ENCODE results near the gene UNC13A. TPM values are rescaled to one million over a fixed set of nuclear protein-coding genes. Genes with fewer than 3 reads are reported as not detected.

UNC13A gene
- polyA plus RNA-seq, 3 donors, result 0.01 TPM; not detected in 2

DNA sequence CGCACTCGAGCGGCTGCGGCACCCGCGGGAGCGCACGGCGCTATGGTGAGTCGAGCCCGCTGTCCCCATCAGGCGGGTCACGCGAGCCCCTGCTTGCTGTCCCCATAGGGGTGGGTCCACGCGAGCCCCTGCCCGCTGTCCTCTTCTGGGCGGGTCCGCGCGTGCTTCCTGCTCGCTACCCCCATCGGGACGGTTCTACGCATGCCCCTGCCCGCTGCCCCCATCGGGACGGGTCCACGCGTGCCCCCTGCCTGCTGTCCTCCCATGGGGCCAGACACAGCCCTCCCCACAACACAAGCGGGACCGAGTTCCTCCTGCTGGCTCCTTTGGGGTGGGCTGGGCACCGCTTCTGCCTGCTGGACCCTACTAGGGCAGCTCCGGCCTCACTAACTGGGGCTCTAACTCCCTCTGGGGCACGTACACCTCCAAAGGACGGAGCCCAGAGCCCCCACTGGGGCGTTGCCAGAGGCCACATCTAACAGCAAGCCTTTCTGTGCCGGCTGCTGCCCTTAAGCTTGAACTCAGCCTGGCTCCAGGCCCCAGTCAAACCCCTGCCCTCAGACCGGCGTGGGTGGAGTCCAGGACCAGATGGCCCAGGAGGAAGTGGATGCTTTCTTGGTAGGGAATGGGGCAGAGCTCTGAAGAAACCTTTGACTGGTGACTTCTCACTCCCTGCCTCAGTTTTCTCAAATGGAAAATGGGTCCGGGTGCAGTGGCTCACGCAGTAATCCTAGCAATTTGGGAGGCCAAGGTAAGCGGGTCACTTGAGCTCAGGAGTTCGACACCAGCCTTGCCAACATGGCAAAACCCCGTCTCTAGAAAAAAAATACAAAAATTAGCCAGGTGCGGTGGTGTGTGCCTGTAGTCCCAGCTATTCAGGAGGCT is 132.0 kb downstream of the UNC13A start:
- peak overlapping the region; percentile 83 to 91 for H3K4me3 Mint-ChIP-seq
- peaks cover 44% of the 10 kb centered on the region for H3K4me1 Mint-ChIP-seq
- peaks cover 8 to 20% of the 10 kb centered on the region in 2 donors for H3K36me3 ChIP-seq (replicated peaks in 1 of 2; ENCODE audit: control insufficient read depth in 1 of 2, insufficient read depth in 2 of 2, low read length in 2 of 2)
- no peaks in the 10 kb centered on the region for H3K9me3 ChIP-seq (replicated peaks in 1 of 2; ENCODE audit: control insufficient read depth in 1 of 2, insufficient read depth in 1 of 2, low read length in 2 of 2)
- H3K9ac ChIP-seq (ENCODE audit: insufficient read depth, low read length, poor library complexity, severe bottlenecking), result peak overlapping the region; percentile 80
- peaks cover 63 to 66% of the 10 kb centered on the region in 2 donors for H3K4me1 ChIP-seq (ENCODE audit: control insufficient read depth in 1 of 2, insufficient read depth in 2 of 2, low read length in 2 of 2)
- H3K27me3 Mint-ChIP-seq (ENCODE audit: low read depth in 3 of 3), result peaks cover 0 to 5% (median 1%) of the 10 kb centered on the region in 3 donors
- H3K36me3 Mint-ChIP-seq, result peaks cover 14 to 27% of the 10 kb centered on the region in 2 donors
- TF ChIP-seq CTCF (IDR thresholded peaks at IDR 0.05), result no peak
- H3K27ac ChIP-seq (ENCODE audit: low read depth in 1 of 2, low read length in 2 of 2), result peak overlapping the region; percentile 83
- H3K27me3 ChIP-seq (ENCODE audit: control insufficient read depth in 2 of 2, insufficient read depth in 2 of 2, low read length in 2 of 2), result no peaks in the 10 kb centered on the region
- WGBS (ENCODE audit: insufficient coverage), result 8% methylated on average over 46 of the region's 46 CpGs
- peak; percentile 57 to 69 (median 68) for DNase-seq
- H2AFZ ChIP-seq (ENCODE audit: insufficient read depth, low read depth, low read length, poor library complexity, severe bottlenecking), result peak overlapping the region; percentile 80
- H3K9me3 Mint-ChIP-seq, result peaks cover 0 to 2% (median 0%) of the 10 kb centered on the region in 7 donors
- H3K4me2 ChIP-seq (replicated peaks; ENCODE audit: extremely low read depth, low read length, poor library complexity, severe bottlenecking), result peak overlapping the region; percentile 91
- intact Hi-C loops (cut with micrococcal nuclease), result loop anchor here (5.0 kb wide), 1 partner anchor 44 kb away; the partner anchor contains the start of gene PGLS (in 2 of the 2)
- peak overlapping the region; percentile 89 to 99 (median 94) for H3K27ac Mint-ChIP-seq
- H3K79me2 ChIP-seq (ENCODE audit: insufficient read depth, low read length), result peaks cover 45% of the 10 kb centered on the region
- peaks cover 9% of the 10 kb centered on the region for H4K20me1 ChIP-seq (ENCODE audit: insufficient read depth, low read length)
- peak overlapping the region; percentile 74 to 95 (median 93) for H3K4me3 ChIP-seq (replicated peaks in 1 of 3; ENCODE audit: low read depth in 2 of 3, low read length in 3 of 3)

DNA sequence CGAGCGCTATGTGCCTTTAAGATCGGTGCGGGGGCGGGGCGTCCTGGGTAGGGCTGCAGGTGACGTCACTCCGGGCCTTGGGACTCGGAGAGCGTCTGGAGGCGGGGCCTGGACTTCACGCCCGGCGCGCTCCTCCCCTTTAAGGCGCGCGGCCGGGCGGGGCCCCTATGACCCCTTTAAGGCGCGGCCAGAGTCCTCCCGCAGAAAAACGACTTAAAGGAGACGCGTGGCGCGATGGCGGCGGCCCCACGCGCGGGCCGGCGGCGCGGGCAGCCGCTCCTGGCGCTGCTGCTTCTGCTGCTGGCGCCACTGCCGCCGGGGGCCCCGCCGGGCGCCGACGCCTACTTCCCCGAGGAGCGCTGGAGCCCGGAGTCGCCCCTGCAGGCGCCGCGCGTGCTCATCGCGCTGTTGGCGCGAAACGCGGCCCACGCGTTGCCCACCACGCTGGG is 132.7 kb downstream of the UNC13A start, which contains the start of gene COLGALT1:
COLGALT1 (plus strand) TSS at position 170 of the 449 bp plus-strand sequence; CDS start at position 235, 65 bp downstream.
- peaks cover 0 to 2% (median 0%) of the 10 kb centered on the region in 7 donors for H3K9me3 Mint-ChIP-seq
- Histone ChIP-seq H3K27ac (ENCODE audit: low read depth in 1 of 2, low read length in 2 of 2) (peak within 1 kb of the TSS; percentile 83), H3K36me3 (replicated peaks in 1 of 2; ENCODE audit: control insufficient read depth in 1 of 2, insufficient read depth in 2 of 2, low read length in 2 of 2) (peaks cover 8 to 19% of the 10 kb centered on the region in 2 donors), H2AFZ (ENCODE audit: insufficient read depth, low read depth, low read length, poor library complexity, severe bottlenecking) (peak within 1 kb of the TSS; percentile 80), H3K27me3 (ENCODE audit: control insufficient read depth in 2 of 2, insufficient read depth in 2 of 2, low read length in 2 of 2) (no peaks in the 10 kb centered on the region), H3K79me2 (ENCODE audit: insufficient read depth, low read length) (peaks cover 41% of the 10 kb centered on the region), H3K4me1 (ENCODE audit: control insufficient read depth in 1 of 2, insufficient read depth in 2 of 2, low read length in 2 of 2) (peaks cover 56 to 59% of the 10 kb centered on the region in 2 donors), H3K4me2 (replicated peaks; ENCODE audit: extremely low read depth, low read length, poor library complexity, severe bottlenecking) (peak within 1 kb of the TSS; percentile 91), H3K4me3 (replicated peaks in 1 of 3; ENCODE audit: low read depth in 2 of 3, low read length in 3 of 3) (peak within 1 kb of the TSS; percentile 74 to 95 (median 93)), H4K20me1 (ENCODE audit: insufficient read depth, low read length) (peaks cover 9% of the 10 kb centered on the region), H3K9ac (ENCODE audit: insufficient read depth, low read length, poor library complexity, severe bottlenecking) (peak within 1 kb of the TSS; percentile 80), H3K9me3 (replicated peaks in 1 of 2; ENCODE audit: control insufficient read depth in 1 of 2, insufficient read depth in 1 of 2, low read length in 2 of 2) (no peaks in the 10 kb centered on the region)
- peaks cover 13 to 26% of the 10 kb centered on the region in 2 donors for H3K36me3 Mint-ChIP-seq
- H3K27me3 Mint-ChIP-seq (ENCODE audit: low read depth in 3 of 3), result peaks cover 0 to 5% (median 1%) of the 10 kb centered on the region in 3 donors
- H3K4me3 Mint-ChIP-seq, result peak within 1 kb of the TSS; percentile 83 to 91
- H3K4me1 Mint-ChIP-seq, result peaks cover 43% of the 10 kb centered on the region
- intact Hi-C loops (cut with micrococcal nuclease), result loop anchor here (5.0 kb wide), 1 partner anchor 43 kb away; the partner anchor contains the start of gene PGLS (in 2 of the 2)
- H3K27ac Mint-ChIP-seq, result peak within 1 kb of the TSS; percentile 89 to 99 (median 94)
- peak; percentile 97 to 98 (median 98) for DNase-seq
- no peak for TF ChIP-seq CTCF (IDR thresholded peaks at IDR 0.05)
- under 1% methylated on average over 64 of the region's 64 CpGs for WGBS (ENCODE audit: insufficient coverage)

Data from CD14-positive monocyte (primary cell).